ENCODE measurements around the gene MAP1A.

DNA sequence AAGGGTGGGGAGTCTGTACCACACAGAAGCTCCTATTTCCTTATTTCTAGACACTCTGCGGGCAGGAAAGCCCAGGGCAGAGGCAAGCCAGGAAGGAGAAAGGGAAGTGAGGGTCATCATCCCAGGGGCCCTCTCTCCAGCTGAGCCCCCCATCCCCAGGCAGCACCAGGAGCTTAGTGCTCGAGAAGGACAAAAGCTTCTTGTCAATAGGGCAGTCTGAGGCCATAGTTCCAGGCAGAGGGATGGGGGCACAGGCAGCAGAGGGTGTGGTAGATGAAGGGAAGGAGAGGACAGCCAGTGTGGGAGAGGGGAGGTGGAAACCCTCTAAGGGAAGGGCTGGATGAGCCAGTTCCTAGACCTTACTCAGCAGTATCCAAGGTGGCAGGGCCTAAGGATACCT is 2.7 kb downstream of the MAP1A start:
- TF ChIP-seq, protein P1, sequence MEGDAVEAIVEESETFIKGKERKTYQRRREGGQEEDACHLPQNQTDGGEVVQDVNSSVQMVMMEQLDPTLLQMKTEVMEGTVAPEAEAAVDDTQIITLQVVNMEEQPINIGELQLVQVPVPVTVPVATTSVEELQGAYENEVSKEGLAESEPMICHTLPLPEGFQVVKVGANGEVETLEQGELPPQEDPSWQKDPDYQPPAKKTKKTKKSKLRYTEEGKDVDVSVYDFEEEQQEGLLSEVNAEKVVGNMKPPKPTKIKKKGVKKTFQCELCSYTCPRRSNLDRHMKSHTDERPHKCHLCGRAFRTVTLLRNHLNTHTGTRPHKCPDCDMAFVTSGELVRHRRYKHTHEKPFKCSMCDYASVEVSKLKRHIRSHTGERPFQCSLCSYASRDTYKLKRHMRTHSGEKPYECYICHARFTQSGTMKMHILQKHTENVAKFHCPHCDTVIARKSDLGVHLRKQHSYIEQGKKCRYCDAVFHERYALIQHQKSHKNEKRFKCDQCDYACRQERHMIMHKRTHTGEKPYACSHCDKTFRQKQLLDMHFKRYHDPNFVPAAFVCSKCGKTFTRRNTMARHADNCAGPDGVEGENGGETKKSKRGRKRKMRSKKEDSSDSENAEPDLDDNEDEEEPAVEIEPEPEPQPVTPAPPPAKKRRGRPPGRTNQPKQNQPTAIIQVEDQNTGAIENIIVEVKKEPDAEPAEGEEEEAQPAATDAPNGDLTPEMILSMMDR (IDR thresholded peaks at IDR 0.05), result no peak
- TF ChIP-seq EZH2 (IDR thresholded peaks at IDR 0.05) (no peak), EZH2phosphoT487 (IDR thresholded peaks at IDR 0.05) (no peak)

Measured in neural progenitor cell (in vitro differentiated cells).